UCSD-AML1 (cell line): ENCODE data around the gene DBNL.

Experiments used
- DNase-seq: peaks from one replicate; lab custom pipeline; 2025; ENCODE audit not compliant: unreplicated experiment; lab: John Stamatoyannopoulos, UW

Gene DBNL

DNA sequence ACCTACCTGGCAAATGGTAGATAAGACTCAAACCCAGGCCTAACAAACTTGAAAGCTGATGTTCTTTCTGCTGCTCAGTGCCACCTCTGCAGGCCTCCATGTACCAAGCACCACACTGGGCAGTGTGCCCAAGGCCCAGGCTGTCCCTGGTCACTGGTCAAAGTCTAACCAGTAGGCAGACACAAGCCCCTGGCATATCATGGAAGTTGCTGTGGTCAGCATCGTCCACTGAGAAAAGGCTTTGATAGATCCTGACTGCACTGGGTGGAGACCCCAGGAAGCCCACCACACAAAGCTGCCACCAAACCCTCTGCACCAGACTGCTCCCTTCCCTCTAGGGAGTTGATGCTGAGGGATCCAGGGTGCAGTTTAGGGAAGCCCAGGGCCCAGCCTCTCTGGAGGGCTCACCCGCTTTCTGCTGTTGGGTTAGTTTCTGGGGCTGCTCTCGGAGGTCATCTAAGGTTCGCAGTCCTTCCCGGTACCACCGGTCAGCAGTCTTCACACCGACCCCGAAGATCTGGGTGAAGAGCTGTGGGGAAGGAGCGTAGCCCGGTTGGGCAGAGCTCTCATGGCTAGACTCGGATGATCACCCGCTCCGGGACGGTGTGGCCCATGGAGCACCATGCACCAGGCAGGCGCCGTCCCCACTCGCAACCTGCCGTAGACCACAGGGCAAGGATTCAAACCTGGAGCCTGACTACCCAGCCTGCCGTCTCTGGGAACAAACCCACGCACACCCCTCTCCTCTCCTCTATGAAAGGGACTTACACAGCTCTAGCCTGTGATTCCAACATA is 31.8 kb downstream of the DBNL start:
- DNase-seq, result no peak

DNA sequence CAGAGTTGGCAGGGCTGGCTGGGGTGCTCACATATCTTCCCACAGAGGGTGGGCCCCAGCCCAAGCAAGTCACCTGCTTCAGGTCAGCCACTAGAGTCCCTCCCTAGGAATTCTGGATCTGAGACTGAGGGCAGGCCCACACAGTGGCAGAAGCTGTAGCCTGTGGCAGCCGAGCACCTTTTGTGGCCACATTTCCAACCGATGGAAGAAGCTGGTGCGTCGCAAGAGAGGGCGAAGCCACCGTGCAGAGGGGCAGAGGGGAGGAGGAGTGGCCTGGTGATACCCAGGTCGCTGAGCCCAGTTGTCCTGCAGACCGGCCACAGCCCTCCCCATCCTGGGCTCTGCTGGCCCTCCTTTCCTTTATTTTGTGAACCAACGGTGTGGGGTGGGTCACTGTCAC is 32.6 kb downstream of the DBNL start:
- no peak for DNase-seq

DNA sequence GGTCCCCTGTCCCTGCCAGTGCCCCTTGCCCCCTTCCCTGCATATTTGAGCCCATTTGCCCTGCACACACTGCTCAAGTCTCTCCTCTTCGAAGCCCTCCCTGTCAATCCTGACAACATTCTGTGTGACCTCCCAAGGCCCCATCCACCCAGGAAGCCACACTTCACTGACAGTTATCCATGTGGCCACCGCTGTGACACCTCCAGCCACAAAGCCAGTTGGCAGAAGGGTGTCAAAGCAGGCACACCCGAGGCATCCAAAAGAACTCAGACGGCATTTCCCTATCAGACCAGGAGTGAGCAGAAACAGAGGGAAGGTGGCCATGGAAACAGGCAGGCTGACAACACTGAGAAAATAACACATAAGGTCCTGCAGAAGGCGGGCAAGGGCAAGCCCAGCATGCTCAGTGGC is 33.2 kb downstream of the DBNL start:
- no peak for DNase-seq

DNA sequence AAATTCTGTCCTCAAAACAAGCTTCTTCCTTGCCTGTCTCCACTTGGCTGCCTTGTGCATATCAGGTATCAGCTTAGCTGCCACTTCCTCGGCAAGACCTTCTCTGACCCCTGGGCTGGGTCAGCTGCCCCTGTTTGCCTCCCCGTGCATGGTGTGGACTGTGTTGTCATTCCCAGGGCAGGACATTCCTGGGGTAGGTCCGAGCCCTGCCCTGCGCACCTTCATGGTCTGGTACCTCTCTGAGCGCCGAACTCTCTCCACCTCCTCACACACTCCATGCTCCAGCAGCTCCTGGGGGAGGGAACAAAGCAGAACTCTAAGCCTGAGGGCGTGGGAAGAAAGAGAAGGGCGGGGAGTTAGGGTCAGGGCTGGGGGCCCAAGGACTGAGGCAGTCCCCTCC is 34.0 kb downstream of the DBNL start:
- DNase-seq, result no peak

DNA sequence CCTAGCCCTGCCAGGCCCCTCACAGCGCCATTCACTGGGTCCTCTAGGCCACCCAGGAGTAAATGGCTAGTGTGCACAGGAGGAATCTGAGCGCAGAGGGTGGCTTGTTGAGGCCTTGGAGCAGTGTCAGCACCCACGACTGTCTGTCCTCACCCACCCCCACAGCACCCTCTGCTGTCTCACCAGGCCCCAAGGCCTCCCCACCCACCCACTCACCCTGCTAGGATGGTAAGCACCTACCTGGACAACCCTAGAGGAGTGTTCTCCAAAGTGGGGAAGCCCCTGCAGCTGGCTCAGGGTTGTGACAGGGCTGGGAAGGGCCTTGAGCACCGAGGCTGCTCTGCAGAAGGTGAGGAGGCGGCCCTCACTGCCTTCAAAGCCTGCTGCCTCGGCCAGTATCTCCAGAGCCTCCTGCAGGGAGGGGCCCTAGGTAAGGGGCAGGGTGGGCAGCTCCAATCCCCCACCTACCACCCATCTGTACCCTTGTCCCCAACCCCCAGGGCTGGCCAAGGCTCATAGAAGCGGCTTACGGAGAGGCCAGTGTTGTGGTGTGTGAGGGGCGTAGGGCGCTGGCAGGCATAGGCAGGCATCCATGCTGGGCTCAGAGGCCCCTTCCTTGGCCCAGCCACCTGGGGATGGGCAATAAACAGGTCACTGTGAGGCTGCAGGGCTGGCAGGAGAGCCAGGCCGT is 35.0 kb downstream of the DBNL start:
- no peak for DNase-seq

DNA sequence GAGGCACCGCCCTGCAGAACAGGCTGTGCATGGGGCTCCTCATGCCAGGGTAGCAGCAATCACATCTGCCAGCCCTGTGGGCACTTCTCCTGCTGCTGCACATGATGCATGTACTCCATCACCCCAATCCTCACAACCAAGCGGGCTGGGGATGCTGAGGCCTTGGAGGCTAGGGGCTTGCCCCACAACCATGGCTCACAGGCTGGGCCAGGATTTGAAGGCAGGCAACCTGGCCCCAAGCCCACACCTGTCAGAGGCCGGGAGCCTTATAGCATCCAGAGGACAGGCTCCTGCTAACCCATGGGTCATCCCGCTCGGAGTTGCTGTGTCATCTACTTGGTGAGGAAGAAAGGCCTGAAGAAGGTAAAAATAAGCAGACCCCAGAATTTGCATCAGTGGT is 35.6 kb downstream of the DBNL start:
- DNase-seq, result no peak

DNA sequence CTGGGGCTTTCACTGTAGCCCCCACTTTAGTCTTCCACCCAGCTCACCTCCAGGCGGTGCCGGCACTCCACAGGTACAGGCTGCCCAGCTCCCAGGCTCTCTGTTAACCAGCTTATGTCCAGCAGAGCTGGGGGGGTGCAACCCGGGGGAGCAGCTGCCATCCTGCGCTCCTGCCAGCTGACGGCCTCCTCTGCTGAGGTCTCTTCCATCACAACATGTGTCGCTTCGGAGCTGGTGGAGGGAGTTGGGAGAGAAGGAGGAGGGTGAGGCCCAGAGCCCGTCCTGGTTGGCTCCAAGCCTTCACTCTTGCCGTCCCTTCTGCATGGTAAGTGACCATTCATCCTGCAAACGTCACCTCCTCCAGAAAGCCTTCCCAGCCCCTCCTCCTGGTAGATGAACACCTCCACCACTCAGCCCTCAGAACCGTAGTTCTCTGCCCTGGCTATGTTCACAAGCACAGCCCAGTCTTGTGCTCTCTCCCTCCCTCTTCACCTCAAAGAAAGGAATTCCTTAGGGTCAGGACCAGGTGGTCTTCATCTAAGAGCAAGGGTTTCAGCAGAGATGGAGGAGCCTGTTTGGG is 36.3 kb downstream of the DBNL start:
- no peak for DNase-seq

DNA sequence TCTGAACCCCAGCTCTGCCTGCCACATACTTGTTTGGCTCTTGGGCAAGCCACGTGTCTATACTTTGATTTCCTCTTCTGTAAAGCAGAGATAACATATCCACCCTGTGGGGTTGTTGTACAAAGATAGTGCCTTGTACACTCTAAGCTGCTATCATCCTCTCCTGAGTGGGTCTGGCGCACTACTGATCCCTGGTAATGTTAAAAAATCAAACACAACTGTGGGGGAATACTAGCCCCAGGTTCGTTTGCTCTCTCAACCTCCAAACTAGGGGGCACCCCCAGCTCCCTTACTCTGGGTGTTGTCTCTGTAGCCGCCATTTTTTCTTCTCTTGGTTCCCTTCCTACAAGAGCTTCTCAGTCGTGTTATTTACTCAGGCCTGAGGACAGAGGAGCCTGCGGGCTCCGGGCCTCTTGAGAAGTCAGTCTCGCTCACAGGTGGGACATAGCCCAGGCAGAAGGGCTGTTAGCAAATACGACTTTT is 36.8 kb downstream of the DBNL start:
- DNase-seq, result no peak

- peak; percentile 90 for DNase-seq
These were observed 38.2 kb downstream of the DBNL start for GRCh38 chr7:44082541-44083207.

DNA sequence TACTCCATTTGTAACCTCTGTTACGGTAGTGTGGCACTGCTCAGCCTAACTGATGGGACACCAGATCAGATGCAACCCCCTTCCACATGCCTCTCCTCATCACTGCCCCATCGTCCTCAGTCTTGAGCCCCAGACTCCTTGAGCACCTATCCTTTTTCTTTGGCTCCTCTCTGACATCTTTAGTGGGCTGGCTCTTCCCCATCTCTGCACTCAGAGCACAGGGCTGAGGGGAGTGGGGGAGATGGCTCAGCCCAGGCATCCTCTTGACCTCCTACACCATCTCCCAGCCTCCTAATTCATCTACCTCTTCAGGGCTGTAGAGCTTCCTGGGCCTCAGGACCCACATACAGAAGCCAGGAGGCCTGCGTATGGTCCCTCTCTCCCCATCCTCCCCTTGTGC is 39.3 kb downstream of the DBNL start:
- no peak for DNase-seq

DNA sequence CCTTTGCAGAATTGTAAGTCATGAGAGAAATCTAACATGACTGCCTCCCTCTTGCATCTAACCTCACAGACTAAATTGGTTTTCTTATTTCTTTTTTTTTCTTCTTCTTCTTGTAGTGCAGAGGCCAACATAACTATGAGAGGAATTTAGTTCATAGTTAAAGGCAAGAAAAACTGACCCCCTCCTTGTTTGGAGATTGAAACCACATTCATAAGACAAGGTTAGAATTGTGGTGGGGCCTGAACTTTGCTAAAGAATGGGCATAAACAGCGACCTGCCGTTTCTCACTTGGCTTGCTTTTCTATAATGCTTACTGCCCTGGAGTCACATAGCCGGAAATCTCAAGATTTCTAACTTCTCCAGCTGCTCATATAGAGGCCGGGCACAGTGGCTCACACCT is 40.2 kb downstream of the DBNL start:
- DNase-seq, result no peak

DNA sequence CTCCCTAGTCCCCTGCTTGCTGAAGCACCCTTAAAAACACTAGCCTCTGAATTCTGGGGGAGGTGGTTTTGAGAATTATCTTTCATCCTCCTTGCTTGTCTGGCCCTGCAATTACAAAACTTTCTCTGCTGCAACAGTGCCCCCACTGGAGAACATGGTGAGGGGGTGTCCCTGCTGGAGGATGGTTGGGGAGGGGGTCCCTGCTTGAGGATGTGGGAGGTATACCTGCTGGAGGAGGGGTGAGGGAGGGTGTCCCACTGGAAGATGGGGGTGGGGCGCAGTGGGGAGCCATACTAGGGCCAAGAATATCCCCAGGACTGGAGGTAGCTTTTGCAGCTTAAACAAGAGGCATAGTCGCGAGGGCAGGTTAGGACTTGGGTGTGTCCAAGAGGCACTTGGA is 41.0 kb downstream of the DBNL start:
- DNase-seq, result no peak

DNA sequence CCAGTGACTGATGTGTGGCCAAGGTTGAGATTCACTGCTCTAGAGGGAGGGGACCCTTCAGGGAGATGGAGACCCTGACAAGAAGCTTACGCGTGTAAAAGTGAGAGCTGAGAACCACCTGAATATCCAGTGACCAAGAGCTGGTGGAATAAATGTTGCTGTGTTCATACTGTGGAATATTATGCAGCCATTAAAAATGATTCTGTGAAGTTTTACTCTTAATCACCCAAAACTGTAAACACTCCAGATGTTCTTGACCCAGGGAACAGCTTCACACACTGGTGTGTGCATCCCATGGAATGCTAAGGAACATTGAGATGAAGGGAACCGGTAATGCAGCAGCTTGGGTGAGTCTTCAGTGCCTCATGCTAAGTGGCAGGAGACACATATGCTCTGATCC is 42.1 kb downstream of the DBNL start:
- no peak for DNase-seq

DNA sequence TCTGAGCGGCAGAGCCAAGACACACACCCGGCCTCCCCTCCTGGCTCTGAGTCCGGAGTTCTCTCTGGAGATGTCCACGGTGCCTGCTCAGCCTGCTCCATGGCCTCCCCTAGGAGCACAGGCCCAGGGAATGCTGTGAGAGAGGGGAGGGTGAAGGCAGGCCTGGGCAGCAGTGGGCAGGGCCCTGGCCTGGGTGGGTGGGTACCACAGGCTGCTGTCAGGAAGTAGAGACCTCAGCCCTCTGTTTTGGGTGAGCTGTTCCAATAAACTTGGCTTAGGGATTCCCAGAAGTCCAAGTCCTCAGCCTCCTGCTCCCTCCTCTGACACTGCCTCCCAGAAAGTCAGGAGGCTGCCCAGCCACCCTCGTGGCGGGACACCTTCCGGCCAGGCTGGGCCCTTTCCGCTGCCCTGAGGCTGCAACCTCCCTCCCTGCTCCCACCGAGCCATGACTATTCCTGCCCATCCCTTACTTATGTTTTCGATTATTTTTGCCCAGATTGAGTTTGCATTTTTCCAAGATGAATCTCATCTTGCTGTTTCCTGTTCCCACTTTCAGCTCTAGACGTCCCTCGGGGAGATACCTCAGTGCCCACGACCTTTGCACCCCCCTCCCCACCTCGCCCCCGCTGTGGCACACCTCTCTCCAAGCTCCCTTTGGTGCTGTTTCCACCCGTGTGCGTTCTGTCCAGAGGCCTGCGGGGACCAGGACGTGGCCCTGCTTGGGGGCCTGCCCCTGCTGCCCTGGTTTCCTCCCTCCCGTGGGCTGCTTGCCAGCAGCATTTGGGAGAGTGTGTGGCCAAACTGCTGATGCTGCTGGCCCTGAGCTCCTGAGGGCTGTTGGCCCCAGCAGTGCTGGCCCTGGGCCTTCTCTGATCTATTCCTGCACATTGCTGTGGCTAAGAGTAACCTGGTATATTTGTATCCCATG is 43.7 kb downstream of the DBNL start:
- DNase-seq, result no peak

GRCh38 chr7:44093102-44093641 is 48.7 kb downstream of the DBNL start:
- DNase-seq, result no peak

GRCh38 chr7:44094365-44094764 is 49.9 kb downstream of the DBNL start:
- DNase-seq, result no peak

- DNase-seq, result no peak
These were observed 50.5 kb downstream of the DBNL start for GRCh38 chr7:44094883-44095592.

GRCh38 chr7:44095781-44096180 is 51.3 kb downstream of the DBNL start:
- no peak for DNase-seq

DNA sequence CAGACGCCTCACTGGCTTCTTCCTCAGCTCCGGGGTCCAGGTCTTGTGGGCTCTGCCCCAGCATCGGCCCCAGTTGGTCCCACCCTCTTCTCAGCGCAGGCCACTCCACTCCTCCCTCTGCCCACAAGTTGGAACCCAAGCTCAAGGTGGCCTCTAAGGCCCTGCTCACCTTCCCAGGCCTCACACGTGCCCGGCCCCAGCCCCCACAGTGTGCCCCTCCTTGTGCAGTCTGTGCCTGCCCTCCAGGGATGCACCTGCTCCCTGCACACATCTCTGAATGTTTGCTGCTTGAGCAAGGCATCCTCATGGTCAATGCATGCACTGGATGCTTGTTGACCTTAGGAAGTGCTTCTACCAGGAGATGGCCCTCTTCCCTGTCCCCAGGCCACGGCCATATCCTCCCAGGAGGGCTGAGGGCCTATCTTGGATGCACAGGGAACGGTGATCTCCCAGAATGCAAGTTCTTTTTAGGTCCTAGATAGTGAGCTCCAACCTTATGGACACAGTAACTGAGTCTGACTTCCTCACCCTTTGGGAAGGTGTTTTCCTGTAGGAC is 51.9 kb downstream of the DBNL start:
- DNase-seq, result no peak
